HG03460 (cell line): ENCODE measurements around the gene DNAAF5.
"Not testable (repeated sequence)": the region's sequence is repeated elsewhere in the genome, so short reads cannot be mapped to it uniquely, and the experiment has no call there.

ENCODE experiments used
- ATAC-seq: cut with Tn5 transposase; IDR thresholded peaks from one replicate; pipeline ENCODE4 v1.9.1; 2021; ENCODE audit not compliant: unreplicated experiment

Gene DNAAF5

GRCh38 chr7:802500-803242, 76.2 kb downstream of the DNAAF5 start:
- no peak for ATAC-seq

DNA sequence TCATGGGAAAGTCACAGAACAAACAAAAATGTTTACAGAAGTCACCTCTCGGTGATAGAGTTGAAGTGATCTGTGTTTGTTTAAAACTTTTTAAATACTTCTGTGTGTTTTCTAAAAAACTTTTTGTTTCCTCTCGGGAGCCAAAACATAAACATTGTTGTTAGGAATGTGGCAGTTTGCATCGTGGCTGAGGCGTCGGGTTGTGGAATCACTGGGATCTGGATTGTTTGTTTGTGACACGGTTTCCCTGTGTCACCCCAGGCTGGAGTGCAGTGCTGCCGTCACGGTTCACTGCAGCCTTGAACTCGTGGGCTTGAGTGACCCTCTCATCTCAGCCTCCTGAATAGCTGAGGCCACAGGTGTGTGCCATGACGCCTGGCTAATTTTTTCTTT, 76.7 kb downstream of the DNAAF5 start:
- no peak for ATAC-seq

DNA sequence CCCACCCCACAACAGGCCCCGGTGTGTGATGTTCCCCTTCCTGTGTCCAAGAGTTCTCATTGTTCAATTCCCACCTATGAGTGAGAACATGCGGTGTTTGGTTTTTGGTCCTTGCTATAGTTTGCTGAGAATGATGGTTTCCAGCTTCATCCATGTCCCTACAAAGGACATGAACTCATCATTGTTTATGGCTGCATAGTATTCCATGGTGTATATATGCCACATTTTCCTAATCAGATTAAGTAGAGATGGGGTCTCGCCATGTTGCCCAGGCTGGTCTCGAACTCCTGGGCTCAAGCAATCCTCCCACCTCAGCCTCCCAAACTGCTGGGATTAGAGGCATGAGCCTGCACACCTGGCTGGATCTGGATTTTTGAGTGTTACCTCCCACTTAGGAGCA, 77.3 kb downstream of the DNAAF5 start:
- not testable (repeated sequence) for ATAC-seq

DNA sequence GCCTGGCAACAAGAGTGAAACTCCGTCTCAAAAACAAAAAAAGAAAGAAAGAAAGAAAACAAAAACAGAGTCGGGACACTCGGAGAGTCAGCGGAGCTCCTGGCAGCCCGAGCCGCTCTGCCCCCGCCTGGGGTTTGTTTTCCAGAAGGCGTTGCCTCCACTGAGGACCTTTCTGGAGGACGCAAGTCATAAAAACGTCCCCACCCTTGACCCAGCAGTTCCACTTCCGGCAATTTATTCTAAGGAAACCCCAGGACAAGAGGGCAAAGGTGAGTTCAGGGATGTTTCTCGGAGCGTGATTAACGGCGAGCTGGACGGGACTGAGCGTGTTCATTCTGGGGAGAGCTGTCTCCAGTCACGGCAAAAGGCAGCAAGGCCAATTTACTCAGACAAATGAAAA, 78.8 kb downstream of the DNAAF5 start:
- no peak for ATAC-seq

DNA sequence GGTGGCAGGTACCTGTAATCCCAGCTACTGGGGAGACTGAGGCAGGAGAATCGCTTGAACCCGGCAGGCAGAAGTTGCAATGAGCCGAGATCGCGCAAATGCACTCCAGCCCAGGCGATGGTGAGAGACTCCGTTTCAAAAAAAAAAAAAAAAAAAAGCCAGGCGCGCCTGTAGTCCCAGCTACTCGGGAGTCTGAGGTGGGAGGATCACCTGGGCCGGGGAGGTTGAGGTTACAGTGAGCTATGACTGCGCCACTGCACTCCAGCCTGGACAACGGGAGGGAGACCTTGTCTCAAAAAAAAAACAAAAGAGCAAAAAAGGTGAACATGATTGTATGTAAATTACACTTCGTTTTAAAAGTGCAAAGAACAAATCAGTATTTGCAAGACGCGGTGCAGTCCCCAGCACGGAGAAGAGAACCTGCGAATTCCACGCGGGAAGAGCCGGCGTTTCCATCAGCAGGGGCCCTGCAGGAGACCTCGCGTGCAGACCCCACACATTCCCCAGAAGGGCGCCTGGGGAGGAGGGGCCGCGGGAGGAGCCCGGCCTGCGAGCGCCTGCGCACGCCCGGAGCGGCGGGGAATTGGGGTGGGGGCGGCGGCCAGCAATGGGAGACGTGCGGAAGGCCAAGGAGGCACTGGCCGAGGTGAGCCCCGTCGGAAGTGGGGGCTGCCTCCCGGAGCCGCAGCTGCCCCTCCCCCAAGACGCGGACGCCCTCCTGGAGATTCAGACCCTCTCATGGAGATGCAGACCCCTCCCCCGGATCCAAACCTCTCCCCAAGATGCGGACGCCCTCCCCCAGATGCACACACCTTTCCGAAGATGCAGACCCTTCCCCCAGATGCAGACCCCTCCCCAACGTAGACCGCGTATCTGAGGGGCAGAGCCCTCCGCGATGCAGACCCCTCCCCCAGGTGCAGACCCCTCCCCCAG, 89.1 kb downstream of the DNAAF5 start:
- ATAC-seq, result no peak

- ATAC-seq, result peak; percentile 83
Observed at GRCh38 chr7:816300-816750, 89.8 kb downstream of the DNAAF5 start.

DNA sequence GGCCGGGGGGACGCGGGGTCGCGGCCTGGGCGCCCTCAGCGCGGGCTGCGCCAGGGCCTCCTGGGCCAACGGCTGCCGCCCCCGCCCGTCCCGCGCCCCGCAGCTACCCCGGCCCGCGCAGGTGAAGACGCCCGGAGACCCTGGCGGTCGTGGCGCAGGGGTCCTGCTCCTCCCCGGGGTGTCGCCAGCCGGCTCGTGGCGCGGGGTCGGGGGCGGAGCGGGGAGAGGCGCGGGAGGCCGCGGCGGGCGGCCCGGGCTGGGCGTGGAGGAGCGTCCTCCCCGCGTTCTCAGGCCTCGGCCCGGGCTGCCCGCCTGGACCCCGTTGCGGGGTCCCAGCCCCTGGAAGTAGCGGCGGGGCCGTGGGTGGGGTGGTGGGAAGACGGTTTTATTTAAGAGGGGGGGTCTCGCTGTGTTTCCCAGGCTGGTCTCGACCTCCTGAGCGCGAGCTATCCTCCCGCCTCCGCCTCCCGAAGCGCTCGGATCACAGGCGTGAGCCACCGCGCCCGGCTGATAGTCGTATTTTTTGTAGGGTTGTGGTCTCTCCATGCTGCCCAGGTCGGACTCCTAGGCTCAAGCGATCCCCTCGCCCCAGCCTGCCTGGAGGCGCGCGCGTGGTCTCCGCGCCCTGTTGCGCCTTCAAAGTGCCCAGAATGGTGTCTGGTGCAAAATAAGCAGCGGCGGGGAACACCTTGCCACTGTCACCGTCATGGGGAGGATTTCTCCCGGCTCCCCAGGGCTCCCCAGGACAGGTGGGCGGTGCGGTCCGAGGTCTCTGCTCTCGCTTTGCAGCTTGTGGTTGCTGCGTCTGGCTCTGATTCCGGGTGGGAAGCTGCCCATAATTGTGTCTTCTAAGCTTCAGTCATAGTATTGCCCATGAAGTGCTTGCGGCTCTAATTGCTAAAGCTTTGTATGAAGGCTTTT, 90.5 kb downstream of the DNAAF5 start:
- ATAC-seq, result peak; percentile 7

- ATAC-seq, result no peak
Observed at GRCh38 chr7:818031-818699, 91.7 kb downstream of the DNAAF5 start.

DNA sequence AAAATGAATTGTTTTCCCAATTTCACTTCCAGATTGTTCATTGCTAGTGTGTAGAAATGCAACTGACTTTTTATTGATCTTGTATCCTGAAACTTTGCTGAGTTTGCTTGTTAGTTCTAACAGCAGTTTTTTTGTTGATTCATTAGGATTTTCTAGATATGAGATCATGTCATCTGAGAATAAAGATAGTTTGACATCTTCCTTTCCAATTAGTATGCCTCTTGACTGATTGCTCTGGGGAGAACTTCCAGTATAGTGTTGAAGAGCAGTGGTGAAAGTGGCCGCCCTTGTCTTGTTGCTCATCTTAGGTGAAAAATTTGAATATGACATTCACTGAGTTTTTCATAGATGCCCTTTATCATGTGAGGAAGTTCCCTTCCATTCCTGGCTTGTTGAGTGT, 93.8 kb downstream of the DNAAF5 start:
- no peak for ATAC-seq

GRCh38 chr7:821688-822087, 95.2 kb downstream of the DNAAF5 start:
- ATAC-seq, result no peak

DNA sequence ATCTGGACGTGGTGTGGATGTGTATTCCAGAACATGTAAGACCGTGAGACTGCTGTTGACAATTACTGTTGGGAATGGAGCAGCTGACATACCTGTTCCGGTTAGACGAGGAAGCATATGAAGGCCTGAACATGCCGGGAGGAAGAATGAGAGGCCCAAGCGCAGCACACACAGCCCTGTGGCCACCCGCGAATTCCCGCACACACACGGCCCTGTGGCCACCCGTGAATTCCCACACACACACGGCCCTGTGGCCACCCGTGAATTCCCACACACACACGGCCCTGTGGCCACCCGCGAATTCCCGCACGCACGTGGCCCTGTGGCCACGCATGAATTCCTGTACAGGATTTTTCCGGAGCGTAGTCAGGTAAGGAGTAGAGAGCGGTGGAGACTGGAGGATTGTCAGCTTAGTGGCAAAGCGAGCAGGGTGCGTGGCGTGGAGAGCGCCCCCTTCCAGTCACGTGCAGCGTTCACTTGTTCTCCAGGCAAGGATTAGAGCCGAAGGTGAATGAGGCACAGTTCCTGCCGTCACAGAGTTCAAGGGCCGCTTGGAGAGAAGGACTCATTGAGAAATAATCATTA, 96.3 kb downstream of the DNAAF5 start:
- no peak for ATAC-seq

- ATAC-seq, result no peak
Observed at GRCh38 chr7:823649-824048, 97.2 kb downstream of the DNAAF5 start.

DNA sequence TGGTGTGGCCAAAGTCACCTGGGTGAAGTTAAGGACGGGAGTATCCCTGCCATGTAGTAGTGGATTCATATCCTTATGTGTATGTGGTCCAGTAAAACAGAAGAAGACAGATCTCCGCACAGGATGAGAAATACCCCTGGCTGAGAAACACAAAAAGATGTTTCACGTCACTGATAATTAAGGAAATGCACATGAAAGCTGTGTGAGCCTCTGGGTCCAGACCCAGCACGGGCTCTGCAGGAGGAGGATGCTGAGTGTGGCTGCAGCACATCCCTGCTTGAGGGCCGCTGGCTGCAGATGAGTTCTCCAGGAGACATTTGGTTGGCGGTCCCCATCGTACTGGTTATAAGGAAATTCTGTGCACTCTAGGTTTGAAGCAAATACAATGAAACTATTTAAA, 97.6 kb downstream of the DNAAF5 start:
- ATAC-seq, result no peak

DNA sequence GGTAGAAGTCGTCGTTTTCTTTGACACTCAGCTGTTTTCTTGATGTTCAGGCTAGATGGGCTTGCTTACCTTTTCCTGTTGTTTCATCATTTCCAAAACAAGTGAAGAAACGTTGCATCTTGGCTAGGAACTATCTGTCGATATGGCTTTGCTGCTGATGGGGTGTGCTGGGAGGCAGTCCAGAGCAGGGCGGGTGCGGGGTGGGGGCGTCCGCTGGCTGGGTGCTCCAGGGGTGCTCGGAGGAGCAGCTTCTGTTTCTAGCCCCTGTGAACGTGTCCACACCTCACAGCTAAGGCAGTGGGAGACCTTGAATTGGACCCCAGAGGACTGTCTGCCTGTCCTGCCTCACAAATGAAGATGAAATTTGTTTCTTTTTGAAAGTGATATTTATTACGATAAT, 98.2 kb downstream of the DNAAF5 start:
- no peak for ATAC-seq

DNA sequence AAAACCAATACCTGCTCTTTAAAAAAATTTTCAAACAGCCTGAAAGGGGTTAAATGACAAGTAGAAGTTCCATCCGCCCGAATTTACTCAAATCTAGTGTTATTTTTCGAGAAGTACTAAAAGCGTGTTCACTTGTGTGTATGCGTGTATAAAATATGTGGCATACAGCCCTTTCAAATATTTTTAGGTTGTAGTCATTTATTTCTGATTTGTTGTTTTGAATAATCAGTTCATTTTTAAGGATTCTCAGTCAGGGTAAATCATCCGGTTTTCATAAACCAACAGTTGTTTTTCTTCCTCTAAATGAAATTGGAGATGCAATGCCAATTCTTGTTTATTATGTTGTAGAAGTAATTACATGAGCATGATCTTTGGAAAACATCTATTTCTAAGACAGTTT, 98.9 kb downstream of the DNAAF5 start:
- no peak for ATAC-seq

GRCh38 chr7:826230-826917, 99.9 kb downstream of the DNAAF5 start:
- ATAC-seq, result no peak

GRCh38 chr7:828793-829561, 102.5 kb downstream of the DNAAF5 start:
- ATAC-seq, result no peak

GRCh38 chr7:830069-830468, 103.6 kb downstream of the DNAAF5 start:
- no peak for ATAC-seq
